GM10847 (cell line): ENCODE data around the gene PLCB1.

Experiments used
- POLR2A ChIP-seq: IDR thresholded peaks from 2 replicates; pipeline ENCODE4 v1.6.1; 2011; ENCODE audit not compliant: insufficient read length; ENCODE audit errors: extremely low read depth

Gene PLCB1

DNA sequence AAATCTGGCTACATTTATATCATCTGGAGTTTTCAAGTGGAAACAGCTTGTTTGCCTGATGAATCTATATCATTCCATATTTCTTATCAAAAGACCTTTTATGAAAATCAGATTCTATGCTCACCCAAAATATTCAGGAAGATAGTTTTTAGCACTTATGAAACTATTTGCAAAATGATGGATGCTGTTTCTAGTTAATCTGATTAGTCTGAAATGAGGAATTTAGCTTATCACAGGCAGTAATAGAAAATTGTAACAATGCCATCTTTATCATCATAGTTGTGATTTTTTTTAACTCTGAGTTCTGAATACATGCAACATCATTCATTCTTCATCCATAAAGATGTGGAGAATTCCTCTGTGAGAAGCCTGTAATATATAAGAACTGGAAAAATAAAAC is 229.7 kb downstream of the PLCB1 start:
- no peak for TF ChIP-seq POLR2A

- TF ChIP-seq POLR2A = no peak
Measured at GRCh38 chr20:8362457-8362856, 230.4 kb downstream of the PLCB1 start.

GRCh38 chr20:8363970-8364733 is 232.1 kb downstream of the PLCB1 start:
- no peak for TF ChIP-seq POLR2A

GRCh38 chr20:8364734-8365078 is 232.6 kb downstream of the PLCB1 start:
- TF ChIP-seq POLR2A = no peak

GRCh38 chr20:8365634-8366033 is 233.6 kb downstream of the PLCB1 start:
- TF ChIP-seq POLR2A = no peak

- no peak for TF ChIP-seq POLR2A
Measured at GRCh38 chr20:8366303-8366923, 234.3 kb downstream of the PLCB1 start.

- TF ChIP-seq POLR2A = no peak
Measured at GRCh38 chr20:8367689-8368088, 235.6 kb downstream of the PLCB1 start.

GRCh38 chr20:8368670-8369069 is 236.6 kb downstream of the PLCB1 start:
- no peak for TF ChIP-seq POLR2A

GRCh38 chr20:8369311-8369710 is 237.2 kb downstream of the PLCB1 start:
- no peak for TF ChIP-seq POLR2A

DNA sequence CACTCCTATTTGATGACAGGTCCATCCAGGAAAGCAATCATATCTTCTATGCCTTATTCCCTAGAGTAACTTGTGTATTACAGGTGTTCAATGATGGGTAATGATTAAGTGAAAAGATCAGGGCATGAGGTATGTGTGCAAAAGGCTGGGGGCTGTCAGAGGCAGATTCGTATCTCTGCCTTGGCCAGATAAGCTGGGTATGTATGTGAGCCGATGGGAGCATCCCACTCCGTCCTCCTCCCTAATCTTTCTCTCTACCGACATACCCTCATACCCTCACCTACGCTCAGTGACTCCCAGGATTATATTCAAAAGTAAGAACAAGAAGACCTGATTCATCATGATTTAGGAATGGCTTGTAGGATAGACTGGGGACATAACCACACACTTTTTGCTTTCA is 238.7 kb downstream of the PLCB1 start:
- TF ChIP-seq POLR2A = no peak

DNA sequence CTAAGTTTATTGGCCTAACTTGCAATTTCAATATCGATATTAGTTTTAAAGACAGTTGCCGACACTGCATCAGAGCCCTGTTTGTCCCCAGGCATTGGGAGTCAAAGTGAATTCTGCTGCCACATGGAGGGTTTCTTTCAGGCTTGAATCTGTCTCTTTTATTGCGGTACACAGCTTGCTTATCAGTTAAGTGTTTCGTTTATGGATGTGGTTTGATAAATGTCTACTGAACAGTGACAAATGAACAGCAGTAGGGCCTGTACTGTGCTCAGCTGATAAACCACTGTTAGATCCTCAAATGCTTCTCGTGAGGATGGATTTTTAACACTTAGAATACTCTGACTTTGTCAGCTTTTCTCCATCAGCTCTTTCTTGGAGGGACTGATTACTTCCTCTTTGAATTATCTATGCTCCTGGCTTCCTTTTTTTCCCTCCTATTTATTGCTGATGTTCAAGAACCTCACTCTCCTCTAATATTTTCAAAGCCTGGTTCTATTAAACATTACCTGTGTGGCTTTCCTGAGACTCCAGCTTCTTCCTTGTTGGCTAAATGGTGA is 240.8 kb downstream of the PLCB1 start:
- TF ChIP-seq POLR2A = no peak

- no peak for TF ChIP-seq POLR2A
Measured at GRCh38 chr20:8373579-8373978, 241.5 kb downstream of the PLCB1 start.

- no peak for TF ChIP-seq POLR2A
Measured at GRCh38 chr20:8375898-8376297, 243.8 kb downstream of the PLCB1 start.

GRCh38 chr20:8376940-8377339 is 244.9 kb downstream of the PLCB1 start:
- no peak for TF ChIP-seq POLR2A

DNA sequence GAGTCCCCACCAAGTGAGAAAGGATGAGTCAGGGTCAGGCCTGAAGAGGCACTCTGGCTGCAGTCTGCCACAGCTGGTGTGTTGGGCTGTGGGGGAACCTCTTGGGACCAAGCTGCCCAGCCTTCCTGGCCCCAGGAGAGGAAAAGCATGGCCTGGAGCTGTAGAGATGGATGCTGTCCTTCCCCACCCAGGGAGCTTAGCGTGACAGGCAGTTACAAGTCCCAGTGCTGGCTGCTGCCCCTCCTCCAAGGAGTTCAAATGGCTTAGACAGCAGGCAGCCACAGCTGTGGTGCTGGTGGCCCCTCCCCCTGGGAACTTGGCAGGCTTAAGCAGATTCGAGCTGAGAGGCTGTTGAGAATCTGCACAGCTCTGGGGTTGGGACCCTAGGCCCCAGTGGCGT is 253.2 kb downstream of the PLCB1 start:
- no peak for TF ChIP-seq POLR2A

GRCh38 chr20:8386991-8387390 is 254.9 kb downstream of the PLCB1 start:
- TF ChIP-seq POLR2A = no peak

DNA sequence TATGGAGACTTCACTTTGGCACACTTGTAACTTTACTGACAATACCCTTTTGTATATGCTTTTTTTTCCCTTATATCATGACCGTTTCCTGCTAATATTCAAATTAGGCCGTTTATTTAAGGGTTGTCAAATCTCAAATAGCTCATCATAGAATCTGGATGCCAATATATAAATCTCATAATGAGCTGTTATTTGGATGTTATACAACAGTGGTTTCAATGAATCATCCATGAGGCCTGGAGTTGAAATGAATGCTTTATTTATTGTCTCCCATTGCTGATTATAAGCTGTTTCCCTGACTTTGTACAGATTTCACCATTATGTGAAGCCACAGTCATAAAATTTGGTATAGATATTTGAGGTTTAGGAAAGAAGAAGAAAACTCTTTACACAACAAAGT is 256.1 kb downstream of the PLCB1 start:
- TF ChIP-seq POLR2A = no peak
